Posterior vena cava (tissue), 2 donors: ENCODE data around the gene SLC6A1. TPM values are rescaled to one million over a fixed set of nuclear protein-coding genes. Genes with fewer than 3 reads are reported as not detected.
"Not testable (repeated sequence)": the region's sequence is repeated elsewhere in the genome, so short reads cannot be mapped to it uniquely, and the experiment has no call there.

ENCODE experiments used
- DNase-seq: peaks from one replicate; pipeline ENCODE4 v3.0.0-alpha.2; 2020; ENCODE audit warnings: low spot score
- intact Hi-C, 2 donors: fragments of 100-400 bp; cut with DNase I; formaldehyde crosslinking; loops; one replicate each; pipeline versions ENCODE4 v1.14.1 to v1.14.2; 2022 to 2023
- total RNA-seq, 2 donors: library from RNA; stranded (reverse); fragmentation: NEBNext Ultra II Directional; extraction: Animal tissue kit (Norgen Biotek cat#: 25700); gene quantifications; one replicate each; pipeline ENCODE4 v1.2.1, GENCODE V29; 2021
- donor health status: DM: yes; HTN: yes; CAD: no.
- donor health status: DM: yes; HTN: yes; CAD: no.

SLC6A1 gene
- total RNA-seq, 2 donors from 2014 or later, result 1.2 to 1.3 TPM

DNA sequence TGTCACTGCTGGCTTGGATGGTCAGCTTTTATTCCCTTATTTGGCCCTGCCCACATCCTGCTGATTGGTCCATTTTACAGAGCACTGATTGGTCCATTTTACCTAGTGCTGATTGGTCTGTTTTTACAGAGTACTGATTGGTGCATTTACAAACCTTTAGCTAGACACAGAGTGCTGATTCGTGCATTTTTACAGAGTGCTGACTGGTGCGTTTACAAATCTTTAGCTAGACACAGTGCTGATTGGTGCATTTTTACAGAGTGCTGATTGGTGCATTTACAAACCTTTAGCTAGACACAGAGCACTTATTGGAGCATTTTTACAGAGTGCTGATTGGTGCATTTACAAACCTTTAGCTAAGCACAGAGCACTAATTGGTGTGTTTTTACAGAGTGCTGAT is 82.6 kb downstream of the SLC6A1 start:
- DNase-seq, intact Hi-C loops: not testable (repeated sequence)

DNA sequence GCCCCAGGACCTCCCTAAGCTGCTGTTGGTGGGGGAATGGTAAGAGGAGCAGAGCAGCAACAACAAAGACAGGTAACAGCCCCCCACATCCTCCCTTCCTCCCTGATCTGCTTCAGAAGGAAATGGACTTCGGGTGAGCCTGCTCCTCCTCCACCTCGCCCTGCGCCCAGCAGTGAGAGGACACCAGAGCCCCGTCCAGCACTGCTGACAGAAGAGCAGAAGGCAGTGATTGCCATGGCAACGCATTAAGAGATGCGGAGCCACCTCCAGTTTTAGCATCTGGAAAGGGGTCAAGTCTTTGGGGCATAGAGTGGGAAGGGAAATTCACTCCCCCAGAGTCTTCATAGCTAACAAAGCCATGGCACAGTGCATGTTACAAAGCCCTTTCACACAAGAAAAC is 84.2 kb downstream of the SLC6A1 start:
- no peak for DNase-seq
- intact Hi-C loops, result no loop called here

DNA sequence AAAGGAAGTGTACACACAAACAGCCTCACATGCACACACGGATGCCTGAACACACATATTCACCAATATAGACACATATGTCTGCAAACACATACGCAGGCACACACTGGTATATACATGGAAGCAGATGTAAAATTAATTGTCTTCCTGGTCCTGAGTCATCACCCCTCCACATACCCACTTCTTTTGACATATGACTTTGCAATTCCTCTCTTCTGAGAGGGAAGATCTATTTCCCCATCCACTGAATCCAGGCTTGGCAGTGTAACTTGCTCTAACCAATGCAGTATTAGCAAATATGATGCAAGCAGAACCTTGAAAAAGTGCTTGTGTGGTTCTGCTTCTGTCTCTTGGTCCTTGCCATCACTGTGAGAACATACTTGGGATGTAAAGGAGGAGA is 84.9 kb downstream of the SLC6A1 start:
- intact Hi-C loops, result no loop called here
- DNase-seq, result no peak

DNA sequence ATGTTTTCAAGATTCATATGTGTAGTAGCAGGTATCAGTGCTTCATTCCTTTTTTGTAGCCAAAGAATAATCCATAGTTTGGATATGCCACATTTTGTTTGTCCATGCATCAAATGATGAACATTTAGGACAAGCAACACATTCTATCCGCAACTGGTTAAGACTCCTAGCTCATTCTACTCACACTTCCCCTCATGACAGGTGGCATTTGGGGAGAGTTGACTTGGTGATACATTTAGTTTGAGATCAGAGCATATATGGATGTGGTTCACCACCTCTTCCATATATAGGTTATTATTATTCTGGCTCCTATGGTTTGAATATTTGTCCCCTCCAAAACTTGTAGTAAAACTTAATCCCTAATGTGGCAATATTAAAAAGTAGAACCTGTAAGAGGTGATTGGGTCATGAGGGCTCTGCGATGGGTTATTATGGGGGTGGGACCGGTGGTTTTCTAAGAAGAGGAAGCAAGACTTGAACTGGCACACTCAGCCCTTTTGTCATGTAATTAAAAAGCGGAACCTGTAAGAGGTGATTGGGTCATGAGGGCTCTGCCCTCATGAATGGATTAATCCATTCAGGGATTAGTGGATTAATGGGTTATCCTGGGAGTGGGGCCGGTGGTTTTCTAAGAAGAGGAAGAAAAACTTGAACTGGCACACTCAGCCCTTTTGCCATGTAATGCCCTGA is 86.4 kb downstream of the SLC6A1 start:
- intact Hi-C loops, result no loop called here
- no peak for DNase-seq

DNA sequence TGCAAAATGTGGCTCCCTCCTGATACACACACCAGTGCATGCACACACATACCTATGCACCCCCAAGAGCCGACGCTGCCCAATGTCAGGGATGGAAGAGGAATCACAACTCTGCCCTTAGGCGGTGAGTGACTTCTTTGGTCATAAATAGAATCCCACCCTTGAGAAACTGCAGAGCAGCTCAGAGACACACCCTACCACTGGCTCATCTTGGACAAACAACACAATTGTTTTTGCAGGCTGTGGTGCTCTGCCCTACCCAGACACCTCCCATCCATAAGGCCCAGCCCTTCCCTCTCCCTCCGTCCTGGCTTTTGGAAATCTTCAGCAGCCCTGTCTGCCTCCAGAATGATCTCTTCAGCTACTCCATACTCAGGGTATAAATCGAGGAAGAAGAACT is 87.9 kb downstream of the SLC6A1 start:
- no peak for DNase-seq
- intact Hi-C loops, result no loop called here

DNA sequence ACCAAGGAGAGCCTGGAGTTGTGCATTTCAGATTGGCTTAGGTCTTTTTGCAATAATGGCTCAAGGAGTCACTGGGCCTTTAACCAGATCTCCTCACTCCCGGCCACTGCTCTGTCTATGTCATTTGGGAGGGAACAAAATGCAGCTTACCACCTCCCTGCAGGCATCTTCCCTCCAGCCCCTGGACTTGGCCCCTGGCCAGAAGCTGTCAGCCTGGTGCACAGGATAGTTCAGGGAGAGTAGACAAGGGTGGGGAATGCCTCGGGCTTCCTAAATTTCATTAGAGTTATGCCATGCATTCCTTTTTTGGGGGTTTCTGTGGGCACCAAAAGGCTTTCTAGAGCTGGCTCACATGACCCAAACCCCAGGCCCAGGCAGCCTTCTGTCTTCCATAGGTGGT is 91.5 kb downstream of the SLC6A1 start:
- intact Hi-C loops, result no loop called here
- DNase-seq, result no peak

DNA sequence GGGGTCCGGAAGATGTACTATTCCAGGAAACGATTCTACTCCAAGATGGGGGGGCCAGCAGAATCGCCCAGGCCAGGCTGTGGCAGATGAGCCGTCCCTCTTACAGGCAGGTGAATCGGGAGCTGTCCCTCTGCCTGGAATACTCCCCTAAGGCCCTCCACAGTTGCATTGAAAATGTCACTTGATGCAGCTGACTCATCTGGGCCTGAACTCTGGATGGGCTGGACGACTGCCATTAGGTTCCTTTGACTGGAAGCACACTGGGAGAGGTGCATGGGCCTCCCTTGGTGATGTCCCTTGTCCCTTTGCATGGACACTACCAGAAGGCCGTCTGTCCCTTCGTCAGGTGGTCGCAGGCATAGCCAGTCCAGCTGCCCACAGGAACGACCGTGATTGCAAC is 92.1 kb downstream of the SLC6A1 start:
- no peak for DNase-seq
- intact Hi-C loops, result no loop called here

DNA sequence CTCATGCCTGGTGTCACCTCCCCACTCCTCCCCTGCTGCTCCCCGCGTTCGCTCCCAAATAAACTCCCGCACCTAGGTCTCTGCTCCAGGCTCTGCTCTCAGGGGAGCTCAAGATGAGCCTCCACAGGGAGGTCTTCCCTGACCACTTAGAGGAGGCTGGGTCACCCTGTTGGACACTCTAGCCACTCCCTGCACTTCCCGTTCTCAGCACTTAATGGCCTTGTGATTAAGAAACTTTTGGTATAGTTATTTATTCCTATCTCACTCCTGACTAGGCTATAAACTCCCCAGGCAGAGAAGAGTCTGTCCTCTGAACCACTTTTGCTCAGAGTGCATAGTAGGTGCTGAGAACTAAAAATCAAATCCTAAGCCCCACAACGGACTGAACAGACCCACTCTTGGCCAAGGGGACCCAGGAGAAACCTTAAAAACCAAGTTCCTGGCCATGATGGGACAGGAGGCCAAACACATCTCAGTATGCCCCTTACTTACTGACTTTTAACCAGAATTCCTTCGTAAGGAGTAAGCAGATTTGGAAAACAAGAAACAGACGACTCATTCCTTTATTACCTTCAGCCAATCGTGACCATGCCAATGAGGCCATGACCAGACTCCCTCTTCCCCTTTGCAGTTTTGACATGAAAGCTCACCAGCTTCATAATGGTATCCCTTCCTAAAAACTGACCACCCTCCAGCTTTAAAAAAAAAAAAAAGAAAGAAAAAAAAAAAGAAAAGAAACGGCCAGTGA is 92.7 kb downstream of the SLC6A1 start:
- intact Hi-C loops, result no loop called here
- DNase-seq, result no peak

DNA sequence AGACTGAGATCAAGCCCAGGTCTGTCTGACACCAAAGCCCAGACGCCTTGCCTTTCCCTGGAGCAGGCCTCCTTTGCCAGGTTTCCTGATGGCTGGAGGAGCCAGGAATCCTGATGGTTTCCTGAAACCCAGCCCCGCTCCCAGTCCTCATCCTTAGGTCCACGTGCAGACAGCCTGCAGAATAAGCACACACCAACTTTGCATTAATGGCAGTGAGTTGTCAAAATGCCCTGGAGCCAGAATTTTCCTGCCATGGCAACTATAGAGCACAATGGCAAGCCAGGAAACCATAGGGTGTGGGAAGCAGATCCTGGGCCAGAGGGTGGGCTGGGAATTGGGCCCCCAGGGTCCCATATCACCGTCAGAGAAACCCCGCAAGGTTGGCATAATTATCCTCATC is 94.3 kb downstream of the SLC6A1 start:
- intact Hi-C loops, result no loop called here
- DNase-seq, result no peak

DNA sequence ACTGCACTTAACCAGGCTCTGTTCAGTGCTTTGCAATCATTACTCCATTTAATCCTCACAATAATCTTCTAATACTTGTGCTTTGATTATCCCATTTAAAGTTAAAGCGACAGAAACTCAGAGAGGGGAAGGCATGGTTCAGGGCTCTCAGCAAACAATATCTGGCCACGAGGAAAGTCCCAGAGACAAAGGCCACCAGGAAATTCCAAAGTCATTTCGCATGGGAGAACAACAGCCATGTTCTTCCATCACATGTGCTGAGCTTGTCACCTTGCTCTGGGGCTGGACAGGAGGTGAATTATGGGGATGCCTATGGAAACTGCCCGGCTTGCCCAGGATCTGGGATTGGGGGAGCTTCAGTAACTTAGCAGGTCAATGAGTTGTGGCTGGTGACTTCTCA is 95.5 kb downstream of the SLC6A1 start:
- intact Hi-C loops, result no loop called here
- DNase-seq, result no peak

DNA sequence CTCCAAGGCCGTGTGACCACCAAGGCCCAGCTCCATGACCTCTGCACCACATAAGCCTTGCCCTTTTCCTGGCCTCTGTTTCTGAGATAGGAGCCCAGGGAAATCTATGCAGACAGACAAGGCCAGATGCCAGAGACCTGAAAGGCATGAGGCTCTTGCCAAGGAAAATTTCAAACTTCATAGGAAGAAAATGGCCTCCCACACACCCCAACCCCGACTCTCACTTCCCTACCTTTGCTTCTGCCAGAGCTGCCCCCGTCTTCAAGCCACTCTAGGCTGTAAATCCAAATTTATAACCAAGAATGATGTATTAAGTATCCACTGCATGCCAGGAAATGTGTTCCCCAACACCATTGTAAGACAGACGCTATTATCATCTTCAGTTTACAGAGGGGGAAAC is 96.3 kb downstream of the SLC6A1 start:
- intact Hi-C loops, result no loop called here

More for the DNA sequence above, 96.3 kb downstream of the SLC6A1 start:
- no peak for DNase-seq

Other genes starting within 250 kb of the SLC6A1 start
- under 1 TPM in 1 of 2 donors, not detected in 1; 0.10 TPM for gene SLC6A11, start 176.5 kb upstream of the SLC6A1 start, total RNA-seq
- 10 to 100 TPM in 1 of 2 donors, 1 to 10 TPM in 1; 5.5 to 11.4 TPM for gene HRH1, start 161.7 kb downstream of the SLC6A1 start, total RNA-seq